ENCODE data around the gene VEZT.

Gene VEZT

GRCh38 chr12:95201056-95201670 is 16.4 kb upstream of the VEZT start:
- DNase-seq: no peak

- DNase-seq: no peak
These were observed 14.7 kb upstream of the VEZT start for GRCh38 chr12:95202691-95203486.

- no peak for DNase-seq
These were observed 14.0 kb upstream of the VEZT start for GRCh38 chr12:95203487-95204030.

GRCh38 chr12:95204141-95204866 is 13.3 kb upstream of the VEZT start:
- DNase-seq: no peak

- DNase-seq: no peak
These were observed 12.5 kb upstream of the VEZT start for GRCh38 chr12:95205016-95205624.

GRCh38 chr12:95205685-95206084 is 11.9 kb upstream of the VEZT start:
- DNase-seq: no peak

- DNase-seq: no peak
These were observed 10.7 kb upstream of the VEZT start for GRCh38 chr12:95206916-95207315.

- DNase-seq: no peak
These were observed 10.2 kb upstream of the VEZT start for GRCh38 chr12:95207407-95207806.

- no peak for DNase-seq
These were observed 8.9 kb upstream of the VEZT start for GRCh38 chr12:95208678-95209077.

- no peak for DNase-seq
These were observed 5.0 kb upstream of the VEZT start for GRCh38 chr12:95212586-95212985.

- DNase-seq: no peak
These were observed 4.5 kb upstream of the VEZT start for GRCh38 chr12:95213119-95213518.

GRCh38 chr12:95213928-95214327 is 3.7 kb upstream of the VEZT start:
- DNase-seq: no peak

- no peak for DNase-seq
These were observed 3.1 kb upstream of the VEZT start for GRCh38 chr12:95214466-95214865.

GRCh38 chr12:95215949-95216348 is 1.7 kb upstream of the VEZT start:
- no peak for DNase-seq

- no peak for DNase-seq
These were observed 763 bp upstream of the VEZT start for GRCh38 chr12:95216711-95217376.

GRCh38 chr12:95218150-95219133 is 835 bp downstream of the VEZT start:
- DNase-seq: peak; percentile 82

GRCh38 chr12:95220190-95220589 is 2.6 kb downstream of the VEZT start:
- no peak for DNase-seq

- DNase-seq: no peak
These were observed 3.1 kb downstream of the VEZT start for GRCh38 chr12:95220726-95221125.

- no peak for DNase-seq
These were observed 6.9 kb downstream of the VEZT start for GRCh38 chr12:95224202-95225170.

GRCh38 chr12:95225645-95226212 is 8.1 kb downstream of the VEZT start:
- no peak for DNase-seq

All from NCI-H2227 treated with DMSO at 0.1 percent for 48 hours (cell line).